Measurements from ENCODE around the gene AUH.

GRCh38 chr9:91212596-91213243 is 149.0 kb downstream of the AUH start:
- no peak for TF ChIP-seq CTCF (IDR thresholded peaks at IDR 0.05 in 4 of 5, conservative IDR thresholded peaks at IDR 0.05 in 1 of 5)
- TF ChIP-seq POLR2A (IDR thresholded peaks at IDR 0.05): no peak
